Measurements from ENCODE around the gene SLC22A2.

Gene SLC22A2

DNA sequence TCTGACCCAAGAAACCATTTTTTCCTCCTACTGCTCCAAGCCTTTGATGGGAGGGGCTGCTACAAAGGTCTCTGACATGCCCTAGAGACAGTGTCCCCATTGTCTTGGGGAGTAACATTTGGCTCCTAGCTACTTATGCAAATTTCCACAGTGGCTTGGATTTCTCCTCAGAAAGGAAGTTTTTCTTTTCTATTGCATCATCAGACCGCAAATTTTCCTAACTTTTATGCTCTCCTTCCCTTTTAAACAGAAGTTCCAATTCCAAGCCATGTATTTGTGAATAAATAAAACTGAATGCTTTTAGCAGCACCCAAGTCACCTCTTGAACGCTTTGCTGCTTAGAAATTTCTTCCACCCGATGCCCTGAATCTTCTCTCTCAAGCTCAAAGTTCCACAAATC is 51.0 kb downstream of the SLC22A2 start:
- no peak for DNase-seq (ENCODE audit: low read depth, low spot score)

DNA sequence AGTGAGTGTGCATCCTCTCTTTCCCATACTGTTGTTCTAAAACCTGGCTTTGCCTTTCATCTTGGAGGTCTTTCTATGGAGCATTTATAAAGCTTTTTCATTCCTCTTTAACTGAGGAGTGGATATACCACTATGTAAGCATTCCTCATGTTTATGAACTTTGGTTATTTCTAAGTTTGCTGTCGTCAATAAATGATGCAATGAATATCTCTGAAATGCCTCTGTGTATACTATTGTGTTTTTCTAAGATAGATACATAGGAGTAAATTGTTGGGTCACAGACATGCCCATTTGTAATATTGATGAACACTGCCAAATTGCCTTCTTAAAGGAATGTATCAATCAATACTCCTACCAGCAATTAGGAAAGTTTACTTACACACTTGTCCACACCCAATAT is 53.9 kb downstream of the SLC22A2 start:
- no peak for DNase-seq (ENCODE audit: low read depth, low spot score)

DNA sequence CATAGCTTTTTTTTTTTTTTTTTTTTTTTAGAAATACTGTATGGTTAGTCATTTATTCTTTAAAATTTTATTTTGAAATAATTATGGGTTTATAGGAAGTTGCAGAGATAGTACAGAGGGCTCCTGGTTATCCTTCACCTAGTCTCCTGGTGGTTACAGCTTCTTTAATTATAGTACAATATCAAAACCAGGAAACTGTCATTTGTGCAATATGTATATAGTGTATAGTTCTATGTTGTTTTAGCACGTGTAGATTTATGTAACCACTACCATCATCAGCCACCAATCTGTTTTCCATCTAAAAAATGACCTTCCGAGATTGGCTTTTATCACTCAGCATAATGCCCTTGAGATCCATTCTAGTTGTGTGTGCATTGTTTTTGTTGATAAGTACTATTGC is 54.7 kb downstream of the SLC22A2 start:
- no peak for DNase-seq (ENCODE audit: low read depth, low spot score)

- no peak for DNase-seq (ENCODE audit: low read depth, low spot score)
Observed at GRCh38 chr6:160203522-160203921, 55.1 kb downstream of the SLC22A2 start.

GRCh38 chr6:160203076-160203475 is 55.5 kb downstream of the SLC22A2 start:
- DNase-seq (ENCODE audit: low read depth, low spot score), result no peak

DNA sequence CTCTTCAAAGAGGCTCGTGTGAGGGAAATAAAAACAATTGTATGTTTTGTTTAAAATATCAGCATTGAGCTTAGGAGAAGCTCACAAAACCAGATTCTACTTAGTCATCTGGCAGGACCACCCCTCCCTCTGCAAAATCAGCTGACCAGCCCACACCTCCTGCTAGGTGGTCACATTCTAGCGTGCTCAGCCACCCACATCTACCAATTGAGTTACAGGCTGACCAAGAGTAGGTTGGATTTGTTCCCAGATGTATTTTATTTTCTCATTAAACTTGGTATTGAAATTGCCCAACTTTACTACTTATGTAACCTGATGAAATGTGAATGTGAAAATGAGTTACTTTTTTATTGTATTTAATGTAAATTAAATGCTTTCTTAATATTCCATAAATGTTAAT is 56.2 kb downstream of the SLC22A2 start:
- no peak for DNase-seq (ENCODE audit: low read depth, low spot score)

DNA sequence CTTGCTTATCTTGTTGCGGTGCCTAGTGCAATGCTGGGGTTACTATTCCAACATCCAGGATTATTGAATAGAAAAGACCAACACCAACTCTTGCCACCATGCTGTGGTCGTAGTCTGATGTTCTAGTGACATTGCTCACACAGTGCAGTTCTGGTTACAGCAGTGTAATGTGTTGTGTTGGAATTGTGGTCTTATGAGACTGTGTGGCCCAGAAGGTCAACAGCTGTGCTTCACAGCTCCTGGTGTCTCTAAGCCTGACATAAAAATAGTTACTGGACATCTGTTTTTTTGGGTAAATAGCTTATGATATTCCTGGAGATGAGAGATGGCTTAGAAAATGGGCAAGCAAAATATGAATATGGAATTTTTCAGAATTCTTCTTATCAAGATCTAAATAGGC is 57.6 kb downstream of the SLC22A2 start:
- no peak for DNase-seq (ENCODE audit: low read depth, low spot score)

DNA sequence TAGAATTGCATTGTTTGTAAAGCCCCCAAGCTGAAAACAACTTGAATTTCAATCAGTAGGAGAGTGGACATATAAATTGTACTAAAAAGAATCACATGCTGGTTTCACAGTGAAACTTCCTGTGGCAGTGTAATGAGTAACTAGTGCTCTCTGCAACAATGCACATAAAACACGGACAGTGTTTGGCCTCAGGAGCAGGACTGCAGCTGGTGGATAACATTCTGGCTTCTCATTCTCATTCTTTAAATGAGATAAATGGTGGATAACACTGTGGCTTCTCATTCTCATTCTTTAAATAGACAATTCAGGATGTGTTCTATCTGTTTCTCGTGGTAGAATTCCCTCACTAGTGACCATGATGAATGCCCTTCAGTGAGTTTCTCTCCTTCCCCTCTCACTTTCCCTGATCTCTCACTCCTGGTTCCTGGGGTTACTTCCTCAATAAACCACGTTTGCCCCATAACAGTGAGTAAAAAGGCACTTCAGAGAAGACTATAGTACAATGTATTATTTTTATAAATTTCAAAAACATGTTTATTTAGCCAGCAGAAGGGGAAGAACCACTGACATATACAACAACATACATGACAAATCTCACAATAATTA is 59.9 kb downstream of the SLC22A2 start:
- DNase-seq (ENCODE audit: low read depth, low spot score), result no peak

DNA sequence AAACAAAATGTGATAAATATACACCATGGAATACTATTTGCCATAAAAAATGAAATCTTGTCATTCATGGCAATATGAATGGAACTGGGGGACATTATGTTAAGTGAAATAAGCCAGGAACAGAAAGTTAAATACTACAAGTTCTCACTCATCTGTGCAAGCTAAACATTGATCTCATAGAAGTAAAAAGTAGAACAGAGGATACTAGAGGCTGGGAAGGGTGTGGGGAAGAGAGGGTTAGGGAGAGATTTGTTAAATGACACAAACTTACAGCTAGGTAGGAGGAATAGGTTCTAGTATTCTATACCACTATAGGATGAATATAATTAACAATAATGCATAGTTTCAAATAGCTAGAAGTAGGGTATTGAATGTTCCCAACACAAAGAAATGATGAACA is 61.0 kb downstream of the SLC22A2 start:
- DNase-seq (ENCODE audit: low read depth, low spot score), result no peak

DNA sequence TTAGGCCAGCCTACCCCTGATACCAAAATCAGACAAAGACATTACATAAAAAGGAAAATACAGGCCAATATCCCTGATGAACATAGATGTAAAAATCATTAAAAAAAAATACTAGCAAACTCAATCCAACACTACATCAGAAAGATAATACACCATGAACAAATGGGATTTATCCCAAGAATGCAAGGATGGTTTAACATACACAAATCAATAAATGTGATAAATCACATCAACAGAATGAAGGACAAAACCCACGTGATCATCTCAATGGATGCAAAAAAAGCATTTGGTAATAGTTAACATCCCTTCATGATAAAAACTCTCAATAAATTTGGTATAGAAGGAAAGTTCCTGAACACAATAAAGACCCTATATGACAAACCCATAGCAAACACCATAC is 63.8 kb downstream of the SLC22A2 start:
- no peak for DNase-seq (ENCODE audit: low read depth, low spot score)

DNA sequence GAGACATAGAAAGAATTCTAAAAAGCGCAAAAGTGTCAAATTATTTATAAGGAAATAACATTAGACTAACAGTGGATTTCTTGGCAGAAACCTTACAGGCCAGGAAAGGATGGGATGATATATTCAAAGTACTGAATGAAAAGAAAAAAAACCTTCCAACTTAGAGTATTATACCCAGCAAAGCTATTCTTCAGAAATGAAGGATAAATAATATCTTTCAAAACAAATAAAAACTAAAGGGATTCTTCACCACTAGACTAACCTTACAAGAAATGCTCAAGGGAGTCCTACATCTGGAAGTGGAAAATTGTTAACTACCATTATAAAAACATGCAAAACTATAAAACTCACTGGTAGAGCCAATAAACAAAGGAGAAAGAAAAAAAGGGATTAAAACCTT is 65.8 kb downstream of the SLC22A2 start:
- no peak for DNase-seq (ENCODE audit: low read depth, low spot score)

DNA sequence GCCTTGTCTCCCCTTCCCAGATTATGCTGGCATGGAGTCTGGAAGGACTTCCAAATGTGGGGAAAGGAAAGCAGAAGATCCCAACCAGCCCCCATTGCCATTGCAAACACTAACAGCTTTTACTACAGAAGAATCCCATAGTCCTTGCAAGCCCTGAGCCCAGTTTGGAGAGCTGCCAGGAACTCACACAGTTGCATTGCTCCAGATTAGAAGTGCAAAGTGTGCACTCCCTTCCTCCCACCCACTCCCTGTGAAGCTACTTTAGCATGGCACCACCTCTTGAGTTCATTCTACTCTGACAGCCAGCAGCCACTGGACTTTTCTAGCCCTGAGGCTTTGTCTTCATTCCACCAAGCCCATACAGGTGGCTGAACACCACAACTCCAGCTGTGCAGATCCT is 67.6 kb downstream of the SLC22A2 start:
- no peak for DNase-seq (ENCODE audit: low read depth, low spot score)

DNA sequence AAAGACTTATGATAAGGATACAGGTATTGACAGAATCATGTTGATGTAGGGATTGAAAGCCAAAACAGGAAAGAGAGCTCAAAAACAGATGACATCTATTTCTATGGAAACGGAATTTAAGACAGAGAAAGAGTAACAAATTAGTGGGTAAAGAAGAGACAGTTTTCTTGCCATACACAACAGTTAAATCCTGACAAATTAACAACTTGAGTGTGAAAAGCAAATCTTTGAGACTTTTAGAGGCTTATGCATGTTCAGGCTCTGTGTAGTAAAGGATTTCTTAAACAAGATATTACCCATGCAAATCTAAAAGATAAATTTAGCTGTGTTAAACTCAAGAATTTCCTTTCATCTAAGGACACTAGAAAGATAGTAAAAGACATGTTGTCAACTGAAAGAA is 68.5 kb downstream of the SLC22A2 start:
- DNase-seq (ENCODE audit: low read depth, low spot score), result no peak

- no peak for DNase-seq (ENCODE audit: low read depth, low spot score)
Observed at GRCh38 chr6:160188773-160189172, 69.8 kb downstream of the SLC22A2 start.

DNA sequence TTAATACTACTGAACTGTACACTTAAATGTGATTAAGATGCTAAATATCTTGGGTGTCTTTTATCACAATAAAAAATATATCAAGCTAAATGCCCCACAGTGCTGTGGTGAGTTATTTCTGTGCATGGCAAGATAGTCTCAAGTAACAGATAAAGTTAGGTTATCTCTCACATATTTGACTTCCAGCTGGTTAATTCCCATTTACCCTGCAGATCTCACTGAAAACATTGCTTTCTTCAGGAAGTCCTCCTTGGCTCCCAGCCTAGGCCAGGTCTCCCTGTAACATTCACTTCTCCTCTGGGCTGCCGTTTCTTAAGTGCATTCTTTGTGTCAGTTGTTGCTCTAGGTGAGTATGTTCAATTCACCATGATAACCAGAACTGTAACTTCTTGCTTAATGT is 77.9 kb downstream of the SLC22A2 start:
- DNase-seq (ENCODE audit: low read depth, low spot score), result no peak

DNA sequence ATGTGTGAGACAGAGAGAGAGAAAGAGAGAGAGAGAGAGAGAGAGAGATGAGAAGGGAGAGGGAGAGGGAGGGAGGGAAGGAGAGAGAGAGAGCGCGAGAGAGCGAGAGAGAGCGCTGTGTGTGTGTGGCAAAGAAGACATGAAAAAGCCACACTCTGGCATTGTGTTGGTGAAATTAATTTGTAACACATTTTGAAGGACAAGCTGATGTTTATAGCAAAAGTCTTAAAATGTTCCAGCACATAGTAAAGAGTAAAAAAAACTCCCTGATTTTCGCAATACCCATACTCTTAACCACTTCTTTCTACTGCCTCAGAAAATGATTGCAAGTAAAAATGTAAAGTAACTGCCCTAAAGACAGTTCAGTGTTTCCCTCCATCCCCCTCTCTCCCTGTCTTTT is 80.3 kb downstream of the SLC22A2 start:
- no peak for DNase-seq (ENCODE audit: low read depth, low spot score)

GRCh38 chr6:160177220-160177619 is 81.4 kb downstream of the SLC22A2 start:
- DNase-seq (ENCODE audit: low read depth, low spot score), result no peak

DNA sequence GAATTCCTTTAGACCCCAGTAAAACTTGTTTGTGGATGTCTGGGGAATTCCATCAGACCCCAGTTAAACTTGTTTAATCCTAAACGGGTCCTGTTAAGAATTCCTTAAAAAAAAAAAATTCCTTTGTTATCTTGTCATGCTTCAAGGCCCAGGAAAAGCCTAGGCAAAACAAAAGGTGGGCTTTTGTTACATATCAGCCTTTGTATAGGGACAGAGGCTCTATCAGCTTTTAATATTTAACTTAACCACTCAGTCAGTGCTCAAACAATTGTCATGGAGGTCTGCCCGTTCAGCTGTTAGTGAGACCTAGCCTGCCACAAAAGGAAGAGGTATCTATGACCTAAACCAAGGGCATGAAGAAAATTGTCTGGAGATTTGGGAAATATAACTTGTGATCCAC is 83.9 kb downstream of the SLC22A2 start:
- no peak for DNase-seq (ENCODE audit: low read depth, low spot score)

DNA sequence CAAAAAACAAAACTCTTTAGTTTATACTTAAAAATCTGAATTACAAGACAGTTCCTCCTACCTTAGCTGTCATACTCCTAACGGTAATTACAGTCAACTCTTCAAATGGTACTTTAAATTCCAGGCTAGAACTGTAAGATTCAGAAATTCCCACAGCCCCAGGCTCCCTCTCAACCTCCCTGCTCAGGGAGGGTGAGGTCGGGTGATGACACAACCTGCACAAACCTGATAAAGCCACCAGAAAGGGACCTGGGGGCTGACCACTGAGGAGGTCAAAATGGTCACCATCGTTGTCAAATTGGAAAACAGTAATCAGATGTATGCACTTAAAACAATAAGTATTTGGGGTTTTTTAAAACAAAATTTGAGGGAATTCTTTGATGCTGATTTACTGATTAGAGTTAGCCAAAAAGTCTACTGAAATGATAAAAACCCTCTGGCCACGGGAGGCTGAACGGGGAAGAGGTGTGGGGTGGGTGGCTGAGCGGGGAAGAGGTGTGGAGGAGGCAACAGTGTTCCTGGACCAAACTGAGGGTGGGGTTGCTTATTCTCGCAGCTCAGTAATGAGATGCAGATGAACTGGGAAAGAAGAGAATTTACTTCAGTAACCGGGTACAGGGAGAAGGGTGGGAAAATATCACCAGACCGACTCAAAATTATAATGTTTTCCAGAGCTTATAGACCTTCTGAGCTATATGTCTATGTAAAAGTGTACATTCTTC is 84.7 kb downstream of the SLC22A2 start:
- no peak for DNase-seq (ENCODE audit: low read depth, low spot score)

DNA sequence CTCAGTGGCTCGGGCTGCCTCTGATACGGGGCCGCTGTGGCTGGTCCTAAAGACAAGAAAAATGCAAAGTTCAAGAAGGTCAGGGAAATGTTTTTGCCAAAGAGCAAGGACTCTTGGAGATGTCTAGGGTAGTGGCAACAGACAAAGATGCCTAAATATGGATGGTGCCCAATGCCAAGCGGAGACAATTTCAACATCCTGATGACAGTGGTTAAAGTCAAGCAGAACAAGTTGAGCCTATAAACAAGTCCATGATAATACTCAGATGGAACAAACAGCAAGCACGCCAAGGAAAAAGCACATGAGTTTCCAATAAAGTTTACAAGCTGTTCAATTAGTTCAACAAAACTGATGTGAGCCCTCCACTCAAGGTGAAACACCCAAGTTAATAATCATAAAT is 85.9 kb downstream of the SLC22A2 start:
- DNase-seq (ENCODE audit: low read depth, low spot score), result no peak

GRCh38 chr6:160170018-160170680 is 88.5 kb downstream of the SLC22A2 start:
- DNase-seq (ENCODE audit: low read depth, low spot score), result no peak

GRCh38 chr6:160167604-160168399 is 90.8 kb downstream of the SLC22A2 start:
- no peak for DNase-seq (ENCODE audit: low read depth, low spot score)

Data from smooth muscle cell of the brain vasculature (primary cell).